Gastrocnemius medialis (tissue), 4 donors: ENCODE measurements around the gene FAM32A.

Source experiments
- CTCF ChIP-seq, 5 experiments: fragments of 450-650 bp in 3 of 5; fragments of 200-600 bp in 2 of 5; sonication (generic) in 2 of 5; IDR thresholded peaks in 4 of 5; conservative IDR thresholded peaks in 1 of 5; 1 replicate in 4 of 5; 2 replicates in 1 of 5; pipeline ENCODE4 v1.5.1; 2016 to 2019; ENCODE audit warnings: antibody characterized with exemption in 5 of 5, mild to moderate bottlenecking in 3 of 5, moderate library complexity in 3 of 5
- POLR2A ChIP-seq, 2 donors: fragments of 450-650 bp; IDR thresholded peaks; one replicate each; pipeline ENCODE4 v1.6.1; 2017; ENCODE audit warnings: antibody characterized with exemption in 2 of 2, mild to moderate bottlenecking in 2 of 2, moderate library complexity in 2 of 2

- TF ChIP-seq CTCF (IDR thresholded peaks at IDR 0.05 in 4 of 5, conservative IDR thresholded peaks at IDR 0.05 in 1 of 5), result no peak
- no peak for TF ChIP-seq POLR2A (IDR thresholded peaks at IDR 0.05)
Measured at GRCh38 chr19:16213076-16213475, 27.9 kb downstream of the FAM32A start.
